GM23248 (cell line): ENCODE measurements around the gene TRIP6.

ENCODE experiments used
- EZH2 ChIP-seq: fragments of 200-600 bp; sonication (generic); IDR thresholded peaks from 2 replicates; pipeline ENCODE4 v1.6.1; 2018; ENCODE audit warnings: antibody characterized with exemption, mild to moderate bottlenecking; ENCODE audit not compliant: insufficient read depth, poor library complexity, severe bottlenecking
- EZH2phosphoT487 ChIP-seq: fragments of 200-600 bp; sonication (generic); IDR thresholded peaks from 2 replicates; pipeline ENCODE4 v1.6.1; 2018; ENCODE audit warnings: antibody characterized with exemption, moderate library complexity, mild to moderate bottlenecking, low read depth; ENCODE audit not compliant: insufficient read depth

DNA sequence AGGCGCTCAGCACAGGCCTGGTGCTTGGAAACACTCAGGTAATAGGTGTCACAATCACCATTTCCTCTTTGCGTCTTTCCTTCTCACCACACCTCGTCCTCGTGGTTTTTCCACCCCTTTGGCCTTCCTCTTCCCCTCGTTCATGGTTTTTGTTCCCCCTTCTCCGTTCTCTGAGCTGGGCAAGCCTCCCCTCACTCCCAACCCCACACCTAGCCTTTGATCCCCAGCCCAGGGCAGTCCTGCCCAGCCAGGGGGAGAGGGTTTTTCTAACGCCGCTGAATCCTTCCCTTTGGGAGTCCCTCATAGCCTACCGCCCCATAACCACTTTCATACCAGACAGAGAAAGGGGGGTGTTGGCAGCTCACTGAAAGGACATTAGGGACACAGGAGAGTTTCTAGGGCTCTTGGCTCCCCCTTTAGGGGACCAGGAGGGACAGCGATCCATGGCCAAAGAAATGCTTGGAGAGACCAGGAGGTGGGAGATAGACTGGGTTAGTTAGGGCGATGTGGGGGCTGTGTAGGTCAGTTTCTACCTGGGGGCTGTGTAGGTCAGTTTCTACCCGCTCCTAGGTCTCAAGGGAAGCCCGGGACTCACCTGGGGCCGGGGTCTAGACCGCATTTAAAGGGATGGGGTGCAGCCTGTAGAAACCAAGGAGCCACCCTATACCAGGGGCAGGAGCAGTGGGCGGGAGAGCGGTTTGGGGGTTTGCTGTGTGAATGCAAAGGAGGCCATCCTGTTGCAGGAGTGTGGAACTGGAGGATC, 41.3 kb upstream of the TRIP6 start:
- TF ChIP-seq EZH2 (no peak), EZH2phosphoT487 (no peak)
